Measurements from ENCODE around the gene PPARG.

The PPARG gene

DNA sequence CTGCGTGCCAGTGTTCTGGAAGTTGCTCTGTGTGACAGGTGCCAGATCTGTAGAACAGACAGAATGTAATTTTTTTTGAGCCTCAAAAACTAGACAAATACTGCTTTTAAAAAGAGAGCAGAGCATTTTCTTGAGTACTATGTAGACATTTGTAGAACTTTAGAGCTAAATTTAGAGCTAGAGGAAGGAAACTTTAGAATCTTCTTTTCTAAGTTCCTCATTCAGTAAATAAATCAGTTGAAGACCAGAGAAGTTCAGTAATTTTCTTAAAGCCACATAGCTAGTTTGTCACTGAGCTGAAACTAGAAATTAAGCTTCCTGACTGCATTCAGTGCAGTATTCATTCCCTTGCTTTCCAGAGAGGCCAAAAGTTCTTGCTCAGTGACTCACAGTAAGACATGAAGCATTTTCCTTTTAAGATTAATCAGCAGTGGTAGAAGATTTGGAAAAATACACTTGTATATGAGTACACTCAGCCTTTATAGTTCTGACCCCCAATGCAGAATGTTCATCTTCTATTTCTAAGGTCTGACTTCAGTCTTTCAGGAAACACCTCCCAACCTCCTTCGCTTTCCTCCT is 111.8 kb downstream of the PPARG start:
- Histone ChIP-seq H3K27me3 (ENCODE audit: insufficient read depth, low read length, poor library complexity) (no peaks in the 10 kb centered on the region), H2AFZ (ENCODE audit: low read depth, low read length) (no peak overlapping the region), H3K79me2 (ENCODE audit: insufficient read depth, low read length) (no peaks in the 10 kb centered on the region), H3K9me3 (ENCODE audit: insufficient read depth, low read length, severe bottlenecking) (no peaks in the 10 kb centered on the region), H4K20me1 (ENCODE audit: insufficient read depth, low read length) (no peaks in the 10 kb centered on the region), H3K27ac (ENCODE audit: low read length) (no peak overlapping the region), H3K9ac (ENCODE audit: low read depth, low read length) (no peak overlapping the region), H3K4me1 (ENCODE audit: insufficient read depth, low read length) (peaks cover 6% of the 10 kb centered on the region; the same call in 1 of the 2 replicates), H3K36me3 (ENCODE audit: insufficient read depth, low read length) (no peaks in the 10 kb centered on the region), H3K4me2 (ENCODE audit: insufficient read depth, low read length) (no peak overlapping the region), H3K4me3 (ENCODE audit: low read depth in 1 of 2, low read length in 2 of 2) (no peak overlapping the region)
- ATAC-seq (ENCODE audit: insufficient read depth, low read depth) = no peak
- TF ChIP-seq EZH2 (IDR thresholded peaks at IDR 0.05; ENCODE audit: borderline replicate concordance, low read depth, low read length, severe bottlenecking) = no peak
- TF ChIP-seq, protein P1, sequence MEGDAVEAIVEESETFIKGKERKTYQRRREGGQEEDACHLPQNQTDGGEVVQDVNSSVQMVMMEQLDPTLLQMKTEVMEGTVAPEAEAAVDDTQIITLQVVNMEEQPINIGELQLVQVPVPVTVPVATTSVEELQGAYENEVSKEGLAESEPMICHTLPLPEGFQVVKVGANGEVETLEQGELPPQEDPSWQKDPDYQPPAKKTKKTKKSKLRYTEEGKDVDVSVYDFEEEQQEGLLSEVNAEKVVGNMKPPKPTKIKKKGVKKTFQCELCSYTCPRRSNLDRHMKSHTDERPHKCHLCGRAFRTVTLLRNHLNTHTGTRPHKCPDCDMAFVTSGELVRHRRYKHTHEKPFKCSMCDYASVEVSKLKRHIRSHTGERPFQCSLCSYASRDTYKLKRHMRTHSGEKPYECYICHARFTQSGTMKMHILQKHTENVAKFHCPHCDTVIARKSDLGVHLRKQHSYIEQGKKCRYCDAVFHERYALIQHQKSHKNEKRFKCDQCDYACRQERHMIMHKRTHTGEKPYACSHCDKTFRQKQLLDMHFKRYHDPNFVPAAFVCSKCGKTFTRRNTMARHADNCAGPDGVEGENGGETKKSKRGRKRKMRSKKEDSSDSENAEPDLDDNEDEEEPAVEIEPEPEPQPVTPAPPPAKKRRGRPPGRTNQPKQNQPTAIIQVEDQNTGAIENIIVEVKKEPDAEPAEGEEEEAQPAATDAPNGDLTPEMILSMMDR (IDR thresholded peaks at IDR 0.05; ENCODE audit: borderline replicate concordance, extremely low read depth, low read length, poor library complexity, severe bottlenecking) = no peak
- DNase-seq = no peak

DNA sequence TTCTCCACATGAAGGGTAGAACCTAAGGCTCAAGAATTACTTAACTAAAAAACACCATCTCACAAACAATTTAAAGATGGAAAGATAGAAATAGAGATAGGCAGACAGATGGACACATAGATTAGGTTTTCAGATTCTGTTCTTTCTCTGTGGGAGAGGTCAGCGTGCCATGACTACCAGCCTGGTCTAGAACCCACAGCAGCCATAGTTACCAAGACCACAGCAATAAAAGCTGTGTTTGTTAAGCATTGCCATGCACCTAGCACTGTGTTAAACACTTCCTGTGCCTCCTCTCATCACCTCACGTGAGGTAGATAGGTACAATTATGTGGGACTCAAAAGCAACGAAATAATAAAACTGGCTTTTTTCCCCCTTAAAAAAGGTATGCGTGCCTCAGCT is 112.3 kb downstream of the PPARG start:
- H3K4me2 ChIP-seq (ENCODE audit: insufficient read depth, low read length) = no peak overlapping the region
- no peaks in the 10 kb centered on the region for H3K79me2 ChIP-seq (ENCODE audit: insufficient read depth, low read length)
- no peak for DNase-seq
- H4K20me1 ChIP-seq (ENCODE audit: insufficient read depth, low read length) = no peaks in the 10 kb centered on the region
- no peaks in the 10 kb centered on the region for H3K27me3 ChIP-seq (ENCODE audit: insufficient read depth, low read length, poor library complexity)
- no peak overlapping the region for H2AFZ ChIP-seq (ENCODE audit: low read depth, low read length)
- H3K27ac ChIP-seq (ENCODE audit: low read length) = no peak overlapping the region
- no peak overlapping the region for H3K9ac ChIP-seq (ENCODE audit: low read depth, low read length)
- H3K4me3 ChIP-seq (ENCODE audit: low read depth in 1 of 2, low read length in 2 of 2) = no peak overlapping the region
- H3K36me3 ChIP-seq (ENCODE audit: insufficient read depth, low read length) = no peaks in the 10 kb centered on the region
- no peak for ATAC-seq (ENCODE audit: insufficient read depth, low read depth)
- peaks cover 6% of the 10 kb centered on the region; the same call in 1 of the 2 replicates for H3K4me1 ChIP-seq (ENCODE audit: insufficient read depth, low read length)
- TF ChIP-seq EZH2 (IDR thresholded peaks at IDR 0.05; ENCODE audit: borderline replicate concordance, low read depth, low read length, severe bottlenecking) = no peak
- TF ChIP-seq, protein P1 (IDR thresholded peaks at IDR 0.05; ENCODE audit: borderline replicate concordance, extremely low read depth, low read length, poor library complexity, severe bottlenecking) = no peak
- H3K9me3 ChIP-seq (ENCODE audit: insufficient read depth, low read length, severe bottlenecking) = no peaks in the 10 kb centered on the region

DNA sequence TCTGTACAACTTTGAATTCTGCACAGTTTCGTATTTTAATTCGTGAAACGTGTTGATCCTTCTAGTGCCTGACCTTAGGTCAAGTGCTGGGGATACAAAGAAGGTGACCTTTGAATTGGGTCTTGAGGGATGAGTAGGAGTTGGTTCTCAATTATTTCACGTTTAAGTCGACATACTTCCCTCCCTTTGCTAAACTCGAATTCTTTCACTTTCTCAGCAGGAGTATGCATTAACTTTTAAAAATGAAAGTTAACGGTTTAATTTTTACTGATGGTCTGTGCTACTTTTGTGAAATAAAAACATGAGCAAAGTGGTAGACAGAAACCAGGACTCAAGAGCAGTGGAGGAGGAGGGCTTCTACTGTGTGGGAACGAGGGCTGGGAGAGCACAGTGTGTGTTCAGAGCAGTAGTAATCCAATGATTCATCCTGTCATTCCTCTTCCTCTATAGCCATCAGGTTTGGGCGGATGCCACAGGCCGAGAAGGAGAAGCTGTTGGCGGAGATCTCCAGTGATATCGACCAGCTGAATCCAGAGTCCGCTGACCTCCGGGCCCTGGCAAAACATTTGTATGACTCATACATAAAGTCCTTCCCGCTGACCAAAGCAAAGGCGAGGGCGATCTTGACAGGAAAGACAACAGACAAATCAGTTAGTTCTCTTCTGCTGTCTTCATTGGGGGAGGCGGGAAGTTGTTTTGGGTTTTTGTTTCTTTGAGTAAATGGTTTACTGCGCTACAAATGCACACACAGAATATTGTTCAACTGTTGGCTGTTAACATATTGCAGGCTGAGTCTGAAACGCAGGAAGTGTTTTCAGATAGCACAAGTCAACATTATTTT is 116.8 kb downstream of the PPARG start:
- Histone ChIP-seq H3K4me2 (ENCODE audit: insufficient read depth, low read length) (no peak overlapping the region), H2AFZ (ENCODE audit: low read depth, low read length) (no peak overlapping the region), H3K79me2 (ENCODE audit: insufficient read depth, low read length) (no peaks in the 10 kb centered on the region), H4K20me1 (ENCODE audit: insufficient read depth, low read length) (no peaks in the 10 kb centered on the region), H3K36me3 (ENCODE audit: insufficient read depth, low read length) (no peaks in the 10 kb centered on the region), H3K9me3 (ENCODE audit: insufficient read depth, low read length, severe bottlenecking) (no peaks in the 10 kb centered on the region), H3K9ac (ENCODE audit: low read depth, low read length) (no peak overlapping the region), H3K27me3 (ENCODE audit: insufficient read depth, low read length, poor library complexity) (no peaks in the 10 kb centered on the region), H3K27ac (ENCODE audit: low read length) (no peak overlapping the region), H3K4me3 (ENCODE audit: low read depth in 1 of 2, low read length in 2 of 2) (no peak overlapping the region), H3K4me1 (ENCODE audit: insufficient read depth, low read length) (peaks cover 6% of the 10 kb centered on the region; the same call in 1 of the 2 replicates)
- TF ChIP-seq, protein P1 (IDR thresholded peaks at IDR 0.05; ENCODE audit: borderline replicate concordance, extremely low read depth, low read length, poor library complexity, severe bottlenecking) = no peak
- no peak for TF ChIP-seq EZH2 (IDR thresholded peaks at IDR 0.05; ENCODE audit: borderline replicate concordance, low read depth, low read length, severe bottlenecking)
- no peak for DNase-seq
- no peak; the same call in 2 of the 3 replicates for ATAC-seq (ENCODE audit: insufficient read depth, low read depth)
